HepG2 (cell line): ENCODE data around the gene TMC4. TPM values are rescaled to one million over a fixed set of nuclear protein-coding genes. Genes with fewer than 3 reads are reported as not detected.
A peak's percentile ranks its signal among the peaks of the same experiment; 100 is the strongest.

Experiments
- ATF7-NPFF ChIP-seq: sonication (generic); formaldehyde crosslinking; IDR thresholded peaks from 2 replicates; pipeline ENCODE4 v1.8.1; 2023; ENCODE audit warnings: mild to moderate bottlenecking, low read depth, missing genetic modification reagents, moderate library complexity
- CREM ChIP-seq, 2 experiments: sonication (generic) in 1 of 2; formaldehyde crosslinking in 1 of 2; IDR thresholded peaks; 2 replicates each; pipeline versions ENCODE4 v1.4.0 to v1.6.1; 2016 to 2020; ENCODE audit warnings: antibody characterized with exemption in 1 of 2, mild to moderate bottlenecking in 1 of 2, missing genetic modification reagents in 1 of 2
- HMG20B ChIP-seq: conservative IDR thresholded peaks from 2 replicates; pipeline ENCODE4 v1.6.1; 2016; ENCODE audit warnings: missing genetic modification reagents, missing compliant biosample characterization
- KDM4B ChIP-seq: sonication (generic); formaldehyde crosslinking; IDR thresholded peaks from 2 replicates; pipeline ENCODE4 v1.4.0; 2020; ENCODE audit warnings: missing genetic modification reagents
- KDM5A ChIP-seq: fragments of 200-600 bp; sonication (generic); IDR thresholded peaks from 2 replicates; pipeline ENCODE4 v1.7.0; 2018; ENCODE audit warnings: antibody characterized with exemption, mild to moderate bottlenecking, low read length, borderline replicate concordance
- MAF1 ChIP-seq: sonication (generic); formaldehyde crosslinking; IDR thresholded peaks from 2 replicates; pipeline ENCODE4 v1.5.0; 2020; ENCODE audit warnings: missing genetic modification reagents, borderline replicate concordance
- PHF21A ChIP-seq: sonication (generic); formaldehyde crosslinking; IDR thresholded peaks from 2 replicates; pipeline ENCODE4 v1.5.0; 2020; ENCODE audit warnings: mild to moderate bottlenecking, missing genetic modification reagents
- TAF15 ChIP-seq: fragments of 200-400 bp; formaldehyde crosslinking; IDR thresholded peaks from one replicate; pipeline ENCODE4 v1.6.1; 2018; ENCODE audit warnings: mild to moderate bottlenecking, low read depth, low read length; ENCODE audit not compliant: poor library complexity, severe bottlenecking
- ZBTB1 ChIP-seq: sonication (generic); formaldehyde crosslinking; IDR thresholded peaks from 2 replicates; pipeline ENCODE4 v1.4.0; 2020; ENCODE audit warnings: missing genetic modification reagents, borderline replicate concordance
- ZBTB20 ChIP-seq: sonication (generic); formaldehyde crosslinking; IDR thresholded peaks from 2 replicates; pipeline ENCODE4 v1.8.1; 2023; ENCODE audit warnings: missing genetic modification reagents, low read depth, mild to moderate bottlenecking, borderline replicate concordance
- ZEB1 ChIP-seq: IDR thresholded peaks from 2 replicates; pipeline ENCODE4 v1.6.1; 2012; ENCODE audit warnings: mild to moderate bottlenecking, low read depth, inconsistent platforms; ENCODE audit not compliant: insufficient replicate concordance
- ZNF724P ChIP-seq: sonication (generic); formaldehyde crosslinking; IDR thresholded peaks from 2 replicates; pipeline ENCODE4 v1.8.0; 2022; ENCODE audit warnings: missing genetic modification reagents, borderline replicate concordance
- ZNF75D ChIP-seq: sonication (generic); formaldehyde crosslinking; IDR thresholded peaks from 2 replicates; pipeline ENCODE4 v1.8.1; 2023; ENCODE audit warnings: missing genetic modification reagents, mild to moderate bottlenecking, borderline replicate concordance
- ZNF792 ChIP-seq: IDR thresholded peaks from 2 replicates; pipeline ENCODE4 v1.6.1; 2016
- polyA plus RNA-seq, 8 experiments: library from polyadenylated mRNA; depleted of rRNA in 3 of 8; stranded (reverse) in 7 of 8; unstranded in 1 of 8; fragments of >200 nt; fragmentation: Illumina TruSeq in 4 of 8; extraction: Trizol in 4 of 8; gene quantifications; 2 replicates each; pipeline versions ENCODE4 v1.2.1 to v1.2.3, GENCODE V29; 2011 to 2016; ENCODE audit warnings: low read depth in 4 of 8, missing spikeins in 1 of 8, mixed read lengths in 1 of 8; ENCODE audit not compliant: insufficient read depth in 1 of 8
- total RNA-seq, 5 experiments: library from RNA; depleted of rRNA; stranded (reverse); fragments of >200 nt; fragmentation: Illumina TruSeq; extraction: Trizol; gene quantifications; 2 replicates each; pipeline ENCODE4 v1.2.3, GENCODE V29; 2016; ENCODE audit warnings: low read depth in 1 of 5
- TF ChIP-seq, protein P1 (sequence below): sonication (generic); formaldehyde crosslinking; IDR thresholded peaks from 2 replicates; pipeline ENCODE4 v1.8.1; 2023; ENCODE audit warnings: missing genetic modification reagents, inconsistent platforms, borderline replicate concordance
- TF ChIP-seq, protein P2 (sequence below): sonication (generic); formaldehyde crosslinking; IDR thresholded peaks from 2 replicates; pipeline ENCODE4 v1.4.0; 2020; ENCODE audit warnings: mild to moderate bottlenecking, missing genetic modification reagents
- TF ChIP-seq, protein P3 (sequence below): sonication (generic); formaldehyde crosslinking; IDR thresholded peaks from 2 replicates; pipeline ENCODE4 v1.4.0; 2020; ENCODE audit warnings: missing genetic modification reagents, borderline replicate concordance
- TF ChIP-seq, protein P4 (sequence below), 2 experiments: sonication (generic) in 1 of 2; formaldehyde crosslinking in 1 of 2; IDR thresholded peaks; 2 replicates each; pipeline versions ENCODE4 v1.4.0 to v1.6.1; 2018 to 2020; ENCODE audit warnings: missing genetic modification reagents in 2 of 2, borderline replicate concordance in 1 of 2, low read depth in 1 of 2, mild to moderate bottlenecking in 1 of 2, missing biosample characterization in 1 of 2
- TF ChIP-seq, protein P5 (sequence below): sonication (generic); formaldehyde crosslinking; IDR thresholded peaks from 2 replicates; pipeline ENCODE4 v1.8.0; 2022; ENCODE audit warnings: mild to moderate bottlenecking, missing genetic modification reagents, moderate library complexity

The TMC4 gene
- total and polyA plus RNA-seq, 2 of the 13 experiments (the other 11 are each of a cell fraction or from before 2014, with no cell fraction given) = 0.13 to 0.24 TPM

DNA sequence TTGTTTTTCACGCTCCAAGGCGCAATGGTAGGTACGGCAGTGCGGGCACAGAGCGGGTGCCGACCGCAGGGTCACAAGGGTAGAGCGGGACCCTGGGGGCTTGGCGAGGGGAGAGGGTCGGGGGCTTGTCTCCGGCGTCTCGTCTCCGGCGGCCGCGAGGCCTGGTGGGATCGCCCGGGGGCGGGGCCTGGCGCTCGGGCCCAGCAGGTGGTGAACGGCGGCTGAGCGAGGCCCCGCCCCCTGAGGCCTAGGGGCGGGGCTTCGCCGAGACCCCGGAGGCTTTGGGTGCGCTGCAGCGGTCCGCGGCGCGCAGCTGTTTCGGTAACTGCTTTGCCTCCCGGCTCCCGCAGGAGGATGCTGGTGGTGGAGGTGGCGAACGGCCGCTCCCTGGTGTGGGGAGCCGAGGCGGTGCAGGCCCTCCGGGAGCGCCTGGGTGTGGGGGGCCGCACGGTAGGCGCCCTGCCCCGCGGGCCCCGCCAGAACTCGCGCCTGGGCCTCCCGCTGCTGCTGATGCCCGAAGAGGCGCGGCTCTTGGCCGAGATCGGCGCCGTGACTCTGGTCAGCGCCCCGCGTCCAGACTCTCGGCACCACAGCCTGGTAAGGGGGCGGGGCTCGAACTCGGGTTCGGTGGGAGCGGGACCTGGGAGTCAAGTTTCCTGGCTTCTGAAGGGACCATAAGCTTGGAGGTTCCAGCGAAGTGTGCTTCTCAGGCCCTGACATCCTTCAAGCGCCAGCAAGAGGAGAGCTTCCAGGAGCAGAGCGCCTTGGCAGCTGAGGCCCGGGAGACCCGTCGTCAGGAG, 18.3 kb upstream of the TMC4 start, which contains the start of gene TSEN34 (continued):
- TF ChIP-seq, protein P1, sequence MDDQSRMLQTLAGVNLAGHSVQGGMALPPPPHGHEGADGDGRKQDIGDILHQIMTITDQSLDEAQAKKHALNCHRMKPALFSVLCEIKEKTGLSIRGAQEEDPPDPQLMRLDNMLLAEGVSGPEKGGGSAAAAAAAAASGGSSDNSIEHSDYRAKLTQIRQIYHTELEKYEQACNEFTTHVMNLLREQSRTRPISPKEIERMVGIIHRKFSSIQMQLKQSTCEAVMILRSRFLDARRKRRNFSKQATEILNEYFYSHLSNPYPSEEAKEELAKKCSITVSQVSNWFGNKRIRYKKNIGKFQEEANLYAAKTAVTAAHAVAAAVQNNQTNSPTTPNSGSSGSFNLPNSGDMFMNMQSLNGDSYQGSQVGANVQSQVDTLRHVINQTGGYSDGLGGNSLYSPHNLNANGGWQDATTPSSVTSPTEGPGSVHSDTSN (CRISPR knock-in tag) = no peak
- TF ChIP-seq, protein P2, sequence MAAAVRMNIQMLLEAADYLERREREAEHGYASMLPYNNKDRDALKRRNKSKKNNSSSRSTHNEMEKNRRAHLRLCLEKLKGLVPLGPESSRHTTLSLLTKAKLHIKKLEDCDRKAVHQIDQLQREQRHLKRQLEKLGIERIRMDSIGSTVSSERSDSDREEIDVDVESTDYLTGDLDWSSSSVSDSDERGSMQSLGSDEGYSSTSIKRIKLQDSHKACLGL (CRISPR knock-in tag) = 0 out of 2 replicates have a peak, but pooled peaks have one; percentile 30
- TF ChIP-seq, protein P3, sequence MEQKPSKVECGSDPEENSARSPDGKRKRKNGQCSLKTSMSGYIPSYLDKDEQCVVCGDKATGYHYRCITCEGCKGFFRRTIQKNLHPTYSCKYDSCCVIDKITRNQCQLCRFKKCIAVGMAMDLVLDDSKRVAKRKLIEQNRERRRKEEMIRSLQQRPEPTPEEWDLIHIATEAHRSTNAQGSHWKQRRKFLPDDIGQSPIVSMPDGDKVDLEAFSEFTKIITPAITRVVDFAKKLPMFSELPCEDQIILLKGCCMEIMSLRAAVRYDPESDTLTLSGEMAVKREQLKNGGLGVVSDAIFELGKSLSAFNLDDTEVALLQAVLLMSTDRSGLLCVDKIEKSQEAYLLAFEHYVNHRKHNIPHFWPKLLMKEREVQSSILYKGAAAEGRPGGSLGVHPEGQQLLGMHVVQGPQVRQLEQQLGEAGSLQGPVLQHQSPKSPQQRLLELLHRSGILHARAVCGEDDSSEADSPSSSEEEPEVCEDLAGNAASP (CRISPR knock-in tag) = no peak
- TF ChIP-seq ZNF792 (CRISPR knock-in tag) = no peak
- peak; percentile 68; the same call in 1 of the 2 replicates for TF ChIP-seq ATF7-NPFF (CRISPR knock-in tag)
- TF ChIP-seq, protein P4, sequence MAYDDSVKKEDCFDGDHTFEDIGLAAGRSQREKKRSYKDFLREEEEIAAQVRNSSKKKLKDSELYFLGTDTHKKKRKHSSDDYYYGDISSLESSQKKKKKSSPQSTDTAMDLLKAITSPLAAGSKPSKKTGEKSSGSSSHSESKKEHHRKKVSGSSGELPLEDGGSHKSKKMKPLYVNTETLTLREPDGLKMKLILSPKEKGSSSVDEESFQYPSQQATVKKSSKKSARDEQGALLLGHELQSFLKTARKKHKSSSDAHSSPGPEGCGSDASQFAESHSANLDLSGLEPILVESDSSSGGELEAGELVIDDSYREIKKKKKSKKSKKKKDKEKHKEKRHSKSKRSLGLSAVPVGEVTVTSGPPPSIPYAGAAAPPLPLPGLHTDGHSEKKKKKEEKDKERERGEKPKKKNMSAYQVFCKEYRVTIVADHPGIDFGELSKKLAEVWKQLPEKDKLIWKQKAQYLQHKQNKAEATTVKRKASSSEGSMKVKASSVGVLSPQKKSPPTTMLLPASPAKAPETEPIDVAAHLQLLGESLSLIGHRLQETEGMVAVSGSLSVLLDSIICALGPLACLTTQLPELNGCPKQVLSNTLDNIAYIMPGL (CRISPR knock-in tag; IDR thresholded peaks at IDR 0.05; ENCODE audit: borderline replicate concordance in 1 of 2, low read depth in 1 of 2) = peak in 1 of 2 experiments; percentile 71; a peak in 3 of 4 replicates
- TF ChIP-seq MAF1 = no peak
- TF ChIP-seq KDM4B (CRISPR knock-in tag) = no peak
- TF ChIP-seq ZNF724P (CRISPR knock-in tag) = peak; percentile 68; the same call in 1 of the 2 replicates
- TF ChIP-seq PHF21A = no peak
- no peak for TF ChIP-seq HMG20B
- no peak for TF ChIP-seq CREM (IDR thresholded peaks at IDR 0.05)
- no peak for TF ChIP-seq CREM (CRISPR knock-in tag; IDR thresholded peaks at IDR 0.05)
- peak; percentile 63; the same call in 1 of the 2 replicates for TF ChIP-seq KDM5A
- peak; percentile 32; the same call in 1 of the 2 replicates for TF ChIP-seq ZBTB20 (CRISPR knock-in tag)
- peak; percentile 21 for TF ChIP-seq TAF15
- TF ChIP-seq ZNF75D (CRISPR knock-in tag) = no peak
- no peak for TF ChIP-seq ZBTB1
- TF ChIP-seq, protein P5, sequence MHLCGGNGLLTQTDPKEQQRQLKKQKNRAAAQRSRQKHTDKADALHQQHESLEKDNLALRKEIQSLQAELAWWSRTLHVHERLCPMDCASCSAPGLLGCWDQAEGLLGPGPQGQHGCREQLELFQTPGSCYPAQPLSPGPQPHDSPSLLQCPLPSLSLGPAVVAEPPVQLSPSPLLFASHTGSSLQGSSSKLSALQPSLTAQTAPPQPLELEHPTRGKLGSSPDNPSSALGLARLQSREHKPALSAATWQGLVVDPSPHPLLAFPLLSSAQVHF (CRISPR knock-in tag) = peak; percentile 49; the same call in 1 of the 2 replicates
- TF ChIP-seq ZEB1 = no peak
